HG03175 (cell line): Measurements from ENCODE around the gene SPG7.
"Not testable (repeated sequence)": the region's sequence is repeated elsewhere in the genome, so short reads cannot be mapped to it uniquely, and the experiment has no call there.

Source experiments
- ATAC-seq: cut with Tn5 transposase; IDR thresholded peaks from one replicate; pipeline ENCODE4 v1.9.1; 2021; ENCODE audit warnings: mild to moderate bottlenecking, moderate library complexity; ENCODE audit not compliant: unreplicated experiment

Gene SPG7

DNA sequence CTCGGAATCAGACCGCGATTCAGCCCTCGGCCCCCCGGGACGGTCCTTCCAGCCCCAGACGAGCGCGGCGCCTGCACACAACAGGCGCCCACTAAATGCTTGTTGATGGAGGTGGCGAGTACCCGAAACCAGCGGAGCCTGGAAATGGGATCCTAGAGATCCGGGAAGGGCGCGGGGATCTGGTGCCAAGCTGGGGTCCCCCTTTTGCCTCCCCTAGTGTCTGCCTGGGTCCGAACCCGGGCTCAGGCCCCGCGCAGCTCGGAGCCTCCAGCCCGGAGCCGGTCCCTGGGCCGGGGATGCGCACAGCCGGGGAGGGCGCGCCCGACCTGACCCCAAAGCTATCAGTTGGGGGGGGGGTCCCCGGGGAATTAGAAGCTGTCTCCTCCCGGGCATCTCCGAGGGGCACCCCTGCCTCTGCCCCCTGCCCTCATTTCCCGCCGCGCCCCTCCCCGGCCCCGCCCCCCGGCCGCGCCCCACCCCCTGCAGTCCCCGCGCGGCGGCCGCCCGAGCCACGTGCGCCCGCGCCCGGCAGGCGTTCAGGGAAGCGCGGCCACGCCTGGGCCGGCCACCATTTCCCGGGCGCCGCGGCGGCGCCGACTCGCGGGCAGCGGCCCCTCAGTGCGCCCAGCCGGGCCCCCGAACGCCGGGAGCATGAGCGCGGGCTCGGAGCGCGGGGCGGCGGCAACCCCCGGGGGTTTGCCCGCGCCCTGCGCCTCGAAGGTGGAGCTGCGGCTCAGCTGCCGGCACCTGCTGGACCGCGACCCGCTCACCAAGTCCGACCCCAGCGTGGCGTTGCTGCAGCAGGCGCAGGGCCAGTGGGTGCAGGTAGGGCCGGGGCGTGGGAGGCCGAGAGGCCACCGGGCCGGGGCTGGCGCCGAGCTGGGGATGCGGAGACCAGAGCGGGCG lies 67.3 kb downstream of the SPG7 start, which contains the start of gene CPNE7:
Gene CPNE7, plus strand, starts transcription at position 512 of the 906 bp plus-strand sequence. Its CDS starts 140 bp downstream, at position 652.
- no peak for ATAC-seq

DNA sequence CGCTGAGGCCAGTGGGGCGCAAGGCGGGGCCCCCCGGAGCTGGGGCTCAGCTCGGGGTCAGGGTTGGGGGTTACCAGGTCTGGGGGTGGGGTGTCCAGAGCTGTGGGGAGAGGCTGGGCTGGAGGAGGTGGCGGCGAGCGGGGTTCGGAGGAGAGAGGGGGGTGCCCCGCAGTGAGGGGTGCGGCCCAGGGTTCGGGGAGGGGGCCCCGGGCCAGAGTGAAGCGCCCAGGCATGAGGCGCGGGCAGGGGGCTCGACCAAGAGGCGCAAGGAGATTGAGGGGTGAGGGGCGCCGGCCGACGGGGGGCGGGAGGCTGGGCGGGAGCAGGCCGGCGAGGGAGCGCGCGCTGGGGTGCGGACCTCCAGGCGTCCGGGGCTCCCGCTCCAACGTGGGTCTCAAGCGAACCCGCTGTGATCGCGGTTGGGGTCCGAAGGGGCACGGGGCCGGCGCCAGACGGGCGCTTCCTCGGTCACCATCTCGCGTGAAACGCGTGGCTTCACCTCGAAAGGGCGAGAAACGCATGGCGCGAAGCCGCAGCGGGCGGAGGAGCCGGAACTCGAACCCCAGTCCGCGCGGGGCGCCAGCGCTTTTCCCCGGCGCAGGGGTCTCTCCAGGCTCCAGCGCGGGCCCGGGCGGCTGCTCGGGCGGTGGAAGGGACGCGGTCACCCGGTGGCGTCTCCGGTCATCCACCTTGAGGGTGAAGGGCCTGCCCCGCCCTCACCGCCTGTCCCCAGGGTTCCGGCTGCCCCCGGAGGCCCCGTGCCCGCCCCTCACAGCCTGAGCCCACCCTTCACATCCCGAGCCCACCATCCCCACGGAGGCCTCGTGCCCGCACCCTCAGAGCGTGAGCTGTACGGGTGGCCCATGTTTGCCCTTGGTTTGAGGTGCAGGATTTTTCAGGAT lies 68.2 kb downstream of the SPG7 start:
- no peak for ATAC-seq

DNA sequence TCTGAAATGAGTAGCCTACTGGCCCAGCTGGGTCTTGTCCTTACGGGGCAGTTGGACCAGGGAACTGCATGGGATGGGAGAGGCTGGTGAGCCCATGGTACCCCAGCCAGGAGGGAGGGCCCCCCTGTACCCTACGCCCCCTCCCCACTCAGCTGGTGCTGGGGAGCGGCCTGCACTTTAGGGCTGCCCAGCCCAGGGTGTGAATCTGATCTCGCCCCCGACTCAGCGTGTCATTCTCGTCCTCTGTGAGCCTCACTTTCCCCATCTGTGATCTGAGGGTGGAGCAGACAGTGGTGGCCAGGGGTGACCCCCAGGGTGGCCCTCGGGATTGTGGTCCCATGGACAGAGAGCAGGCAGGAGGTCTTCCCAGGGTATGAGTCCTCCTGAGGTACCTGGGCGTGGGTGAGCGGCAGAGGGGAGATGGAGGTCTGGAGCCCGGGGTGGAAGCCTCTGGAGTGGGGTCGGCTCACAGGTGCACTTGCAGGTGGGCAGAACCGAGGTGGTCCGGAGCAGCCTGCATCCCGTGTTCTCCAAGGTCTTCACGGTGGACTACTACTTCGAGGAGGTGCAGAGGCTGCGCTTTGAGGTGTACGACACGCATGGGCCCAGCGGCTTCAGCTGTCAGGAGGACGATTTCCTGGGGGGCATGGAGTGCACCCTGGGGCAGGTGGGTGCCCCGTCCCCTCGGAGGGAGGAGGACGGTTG lies 69.0 kb downstream of the SPG7 start:
- ATAC-seq: no peak

DNA sequence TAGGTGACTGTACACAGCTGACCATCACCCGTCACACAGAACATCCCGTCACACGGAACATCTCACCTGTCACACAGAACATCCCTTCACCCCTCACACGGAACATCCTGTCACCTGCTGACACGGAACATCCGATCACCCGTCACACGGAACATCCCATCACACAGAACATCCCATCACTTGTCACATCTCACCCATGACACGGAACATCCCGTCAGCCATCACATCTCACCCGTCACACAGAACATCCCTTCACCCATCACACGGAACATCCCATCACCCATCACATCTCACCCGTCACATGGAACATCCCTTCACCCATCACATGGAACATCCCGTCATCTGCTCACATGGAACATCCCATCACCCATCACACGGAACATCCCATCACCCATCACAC lies 71.1 kb downstream of the SPG7 start:
- ATAC-seq: no peak

DNA sequence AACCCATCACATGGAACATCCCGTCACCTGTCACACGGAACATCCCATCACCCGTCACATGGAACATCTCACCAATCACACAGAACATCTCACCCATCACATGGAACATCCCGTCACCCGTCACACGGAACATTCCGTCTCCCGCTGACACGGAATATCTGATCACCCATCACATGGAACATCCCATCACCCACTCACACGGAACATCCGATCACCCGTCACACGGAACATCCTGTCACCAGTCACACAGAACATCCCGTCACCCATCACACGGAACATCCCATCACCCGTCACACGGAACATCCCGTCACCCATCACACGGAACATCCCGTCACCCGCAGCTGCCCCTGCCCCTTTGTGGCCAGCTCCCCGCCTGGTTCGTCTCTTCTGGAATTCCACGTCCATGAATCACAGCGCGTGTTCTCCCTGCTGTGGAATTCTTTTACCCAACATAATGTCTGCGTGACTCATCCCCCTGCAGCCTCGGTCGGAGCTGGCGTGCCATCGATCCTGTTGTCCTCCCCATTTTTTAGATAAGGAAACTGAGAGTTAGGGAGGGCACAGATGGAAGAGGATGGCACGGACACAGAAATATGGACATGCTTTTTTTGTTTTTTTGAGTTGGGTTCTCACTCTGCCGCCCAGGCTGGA lies 73.0 kb downstream of the SPG7 start:
- ATAC-seq: no peak

DNA sequence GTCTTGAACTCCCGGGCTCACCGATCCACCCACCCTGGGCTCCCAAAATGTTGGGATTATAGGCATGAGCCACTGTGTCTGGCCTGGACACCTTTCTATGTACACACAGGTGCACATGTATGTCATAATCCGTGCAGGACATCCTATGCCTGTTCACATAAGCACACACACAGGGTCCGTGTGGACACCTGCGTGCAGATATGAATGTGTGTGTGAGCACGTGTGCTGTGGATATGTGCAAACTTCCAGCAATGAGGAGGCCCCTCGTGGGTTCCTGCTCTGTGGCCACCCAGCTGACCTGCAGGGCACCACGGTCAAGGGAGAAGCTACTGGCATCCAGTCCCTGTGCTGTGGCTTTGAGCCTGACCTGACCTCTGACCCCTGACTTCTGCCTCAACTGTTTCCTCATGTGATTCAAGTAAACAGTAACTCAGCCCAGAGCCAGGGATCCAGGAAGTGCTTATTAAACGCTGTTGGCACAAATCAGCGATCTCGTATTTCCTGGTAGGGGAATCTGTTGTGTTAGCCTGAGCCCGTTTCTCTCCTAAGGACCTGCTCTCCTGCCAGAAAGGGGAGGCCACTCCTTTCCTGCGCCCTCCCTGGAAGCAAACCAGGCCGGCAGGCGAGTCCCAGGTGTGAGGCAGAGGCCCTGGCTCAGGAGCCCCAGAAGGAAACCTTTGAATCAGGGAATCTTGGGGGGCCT lies 73.8 kb downstream of the SPG7 start:
- no peak for ATAC-seq

DNA sequence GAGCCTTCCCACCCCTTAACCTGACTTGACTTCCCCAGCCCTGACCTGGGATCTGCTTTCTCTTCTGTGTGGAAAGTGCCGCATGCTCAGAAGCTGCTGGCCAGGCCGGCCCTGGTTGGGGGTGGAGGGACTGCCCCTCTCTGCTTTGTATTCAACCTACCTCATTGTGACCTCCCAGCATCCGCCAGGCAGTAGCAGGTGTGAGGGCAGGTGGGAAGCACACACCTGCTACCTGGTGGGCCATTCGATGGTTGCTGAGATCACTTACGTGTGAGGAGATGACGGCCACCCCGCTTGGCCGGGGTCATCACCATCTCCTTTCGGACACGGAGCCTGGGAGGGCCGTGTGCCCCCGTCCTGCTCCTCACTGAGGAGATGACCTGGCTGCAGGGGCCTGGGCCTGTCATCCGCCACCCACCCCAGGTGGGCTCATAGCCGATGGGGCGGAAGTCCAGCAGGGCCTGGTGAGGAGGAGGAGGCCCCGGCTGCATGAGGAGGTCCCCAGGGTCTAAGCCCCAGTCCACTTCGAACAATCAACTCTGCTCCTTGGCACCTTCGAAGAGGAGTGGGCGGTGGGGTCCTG lies 74.5 kb downstream of the SPG7 start:
- ATAC-seq: no peak

DNA sequence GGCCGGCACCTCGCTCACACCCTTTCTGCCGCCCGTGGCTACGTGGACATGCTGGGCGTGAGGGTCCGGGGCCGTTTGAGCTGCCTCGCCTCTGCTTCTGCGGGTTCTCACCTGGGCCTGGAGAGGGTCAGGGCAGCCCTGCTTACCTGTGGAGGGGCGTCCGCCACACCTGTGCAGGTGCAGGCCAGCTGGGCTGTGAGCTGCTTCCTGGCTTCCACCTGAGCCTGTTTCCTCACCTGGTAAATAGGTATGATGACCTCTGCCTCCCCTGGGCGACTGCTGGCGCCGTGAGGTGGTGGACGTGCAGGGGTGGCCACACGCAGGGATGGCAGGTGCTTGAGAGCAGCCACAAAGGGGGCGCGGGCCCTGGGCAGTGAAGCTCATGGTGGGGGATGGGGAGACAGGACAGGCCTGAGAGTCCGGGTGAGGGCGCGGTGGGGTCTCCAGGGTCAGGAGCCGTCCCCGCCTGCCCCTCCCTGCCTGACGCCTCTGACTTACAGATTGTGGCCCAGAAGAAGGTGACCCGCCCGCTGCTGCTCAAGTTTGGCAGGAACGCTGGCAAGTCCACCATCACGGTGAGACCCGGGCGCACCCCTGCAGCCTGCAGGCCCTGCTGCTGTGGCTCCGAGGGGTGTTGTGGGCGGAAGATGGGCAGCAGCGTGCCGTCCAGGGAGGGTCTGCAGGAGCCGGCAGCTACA lies 75.1 kb downstream of the SPG7 start:
- no peak for ATAC-seq

DNA sequence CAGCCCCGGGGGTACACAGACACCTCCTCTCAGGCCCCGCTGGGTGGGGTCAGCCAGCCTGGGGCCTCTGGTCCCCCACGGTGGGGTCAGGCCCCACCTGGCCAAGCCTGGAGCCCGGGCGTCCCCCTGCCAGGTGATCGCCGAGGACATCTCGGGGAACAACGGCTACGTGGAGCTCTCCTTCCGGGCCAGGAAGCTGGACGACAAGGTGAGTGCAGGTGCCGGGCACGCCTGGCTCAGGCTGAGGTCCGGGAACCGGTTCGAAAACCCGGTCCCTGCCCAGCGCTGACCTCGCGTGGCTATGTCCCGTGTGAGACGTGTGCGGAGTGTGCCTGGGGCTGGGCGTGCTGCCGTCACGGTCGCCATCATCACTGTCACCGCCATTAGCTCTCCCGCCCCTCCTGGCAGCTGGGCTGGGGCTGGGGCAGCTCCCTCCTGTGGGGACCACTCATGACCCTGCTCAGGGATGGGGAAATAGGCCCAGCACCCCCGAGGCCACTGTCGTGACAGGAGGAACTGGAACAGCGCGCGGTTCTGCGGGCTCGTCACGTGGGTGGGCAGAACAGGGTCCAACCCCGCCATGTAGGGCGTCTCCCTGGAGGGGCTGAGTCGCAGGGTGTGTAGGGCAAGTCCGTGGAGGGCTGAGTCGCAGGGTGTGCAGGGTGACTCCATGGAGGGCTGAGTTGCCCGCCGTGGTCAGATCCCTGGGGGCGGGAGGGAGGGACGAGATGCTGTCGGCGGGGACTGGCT lies 75.9 kb downstream of the SPG7 start:
- ATAC-seq: no peak

DNA sequence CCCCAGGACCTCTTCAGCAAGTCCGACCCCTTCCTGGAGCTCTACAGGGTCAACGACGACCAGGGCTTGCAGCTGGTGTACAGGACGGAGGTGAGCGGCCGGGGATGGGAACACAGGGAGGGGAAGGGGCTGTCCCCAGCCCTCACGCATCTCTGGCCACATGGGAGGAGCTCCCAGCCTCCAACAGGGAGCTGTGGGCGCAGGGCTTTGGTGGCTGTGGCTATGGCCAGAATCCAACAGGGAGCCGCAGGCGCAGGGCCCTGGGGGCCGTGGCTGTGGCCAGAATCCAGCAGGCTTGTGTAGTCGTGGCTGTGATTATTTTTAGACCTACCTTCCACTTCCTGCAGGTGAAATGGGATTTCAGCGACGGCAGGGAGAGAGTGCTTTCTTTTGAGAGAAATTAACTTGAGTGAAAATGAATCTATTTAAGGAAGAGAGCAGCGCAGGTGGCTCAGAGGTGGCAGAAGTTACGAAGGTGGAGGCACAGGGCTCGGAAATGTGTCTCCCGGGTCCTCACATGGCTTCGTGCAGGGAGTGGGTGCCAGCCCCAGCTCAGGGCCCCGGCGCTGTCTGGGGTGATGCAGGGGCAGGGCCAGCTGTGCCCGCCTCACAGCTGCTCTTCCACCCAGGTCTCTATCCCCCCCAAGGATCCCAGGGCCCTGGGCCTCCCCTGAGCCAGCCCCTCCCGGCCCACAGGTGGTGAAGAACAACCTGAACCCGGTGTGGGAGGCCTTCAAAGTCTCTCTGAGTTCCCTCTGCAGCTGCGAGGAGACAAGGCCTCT lies 76.8 kb downstream of the SPG7 start:
- no peak for ATAC-seq

DNA sequence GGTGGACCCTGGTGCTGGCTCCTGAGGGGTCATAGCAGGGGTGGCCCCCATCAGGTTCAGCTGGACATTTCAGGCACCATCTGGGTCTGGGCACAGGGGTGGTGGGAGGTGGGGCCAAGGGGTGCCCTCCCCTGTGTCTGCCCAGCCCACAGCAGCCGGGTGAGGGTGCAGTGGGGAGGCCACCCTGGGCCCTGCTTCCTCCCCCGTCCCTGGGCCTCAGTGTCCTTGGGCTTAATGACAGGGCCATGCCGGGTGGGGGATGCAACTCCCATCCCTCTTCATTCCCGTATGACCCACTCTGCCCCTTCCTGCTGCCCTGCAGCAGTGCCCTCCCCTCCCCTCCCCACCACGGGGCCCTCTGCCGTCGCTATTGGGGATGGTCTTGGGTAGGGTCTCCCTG lies 78.0 kb downstream of the SPG7 start:
- ATAC-seq: no peak

DNA sequence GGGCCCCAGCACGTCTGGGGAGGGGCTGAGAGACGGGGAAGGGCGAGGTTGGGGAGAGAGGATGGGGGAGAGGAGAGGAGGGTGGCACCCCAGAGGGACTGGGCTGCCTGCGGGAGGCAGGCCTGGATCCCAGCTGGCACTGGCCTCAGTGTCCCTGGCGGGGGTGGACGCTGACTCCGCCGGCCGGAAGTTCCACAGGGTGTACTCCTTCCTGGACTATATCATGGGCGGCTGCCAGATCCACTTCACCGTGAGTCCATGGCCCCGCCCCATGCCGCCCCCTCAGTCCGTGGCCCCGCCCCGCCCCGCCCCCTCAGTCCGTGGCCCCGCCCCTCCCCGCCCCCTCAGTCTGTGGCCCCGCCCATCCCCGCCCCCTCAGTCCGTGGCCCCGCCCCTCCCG lies 78.7 kb downstream of the SPG7 start:
- no peak for ATAC-seq

DNA sequence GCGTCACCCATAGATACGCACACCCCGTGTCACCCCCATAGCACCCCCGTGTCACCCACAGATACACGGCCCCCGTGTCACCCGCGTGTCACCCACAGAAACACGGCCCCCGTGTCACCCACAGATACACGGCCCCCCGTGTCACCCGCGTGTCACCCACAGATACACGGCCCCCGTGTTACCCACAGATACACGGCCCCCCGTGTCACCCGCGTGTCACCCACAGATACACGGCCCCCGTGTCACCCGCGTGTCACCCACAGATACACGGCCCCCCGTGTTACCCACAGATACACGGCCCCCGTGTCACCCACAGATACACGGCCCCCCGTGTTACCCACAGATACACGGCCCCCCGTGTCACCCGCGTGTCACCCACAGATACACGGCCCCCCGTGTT lies 79.5 kb downstream of the SPG7 start:
- not testable (repeated sequence) for ATAC-seq

DNA sequence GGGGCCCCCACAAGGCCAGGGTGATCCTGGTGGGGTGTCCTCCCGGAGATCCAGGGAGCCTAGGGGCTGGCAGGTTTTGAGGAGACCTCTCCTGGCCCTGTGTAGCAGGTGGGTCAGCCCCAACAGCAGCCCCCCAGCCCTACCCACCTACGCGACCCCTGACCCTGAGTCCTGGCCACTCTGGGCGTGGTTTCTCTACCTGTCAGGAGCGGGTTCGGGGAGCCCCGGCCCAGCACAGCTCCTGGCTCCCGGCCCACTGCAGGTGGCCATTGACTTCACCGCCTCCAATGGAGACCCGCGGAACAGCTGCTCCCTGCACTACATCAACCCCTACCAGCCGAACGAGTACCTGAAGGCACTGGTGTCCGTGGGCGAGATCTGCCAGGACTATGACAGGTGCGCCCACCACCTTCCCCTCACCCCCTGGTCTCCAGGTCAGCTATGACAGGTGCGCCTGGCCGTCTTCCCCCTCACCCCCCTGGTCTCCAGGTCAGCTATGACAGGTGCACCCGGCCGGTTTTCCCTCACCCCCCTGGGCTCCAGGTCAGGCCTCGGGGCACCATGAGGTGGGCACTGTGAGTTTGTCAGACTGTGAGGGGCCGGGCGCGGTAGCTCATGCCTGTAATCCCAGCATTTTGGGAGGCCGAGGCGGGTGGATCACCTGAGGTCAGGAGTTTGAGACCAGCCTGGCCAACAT lies 80.4 kb downstream of the SPG7 start:
- no peak for ATAC-seq

DNA sequence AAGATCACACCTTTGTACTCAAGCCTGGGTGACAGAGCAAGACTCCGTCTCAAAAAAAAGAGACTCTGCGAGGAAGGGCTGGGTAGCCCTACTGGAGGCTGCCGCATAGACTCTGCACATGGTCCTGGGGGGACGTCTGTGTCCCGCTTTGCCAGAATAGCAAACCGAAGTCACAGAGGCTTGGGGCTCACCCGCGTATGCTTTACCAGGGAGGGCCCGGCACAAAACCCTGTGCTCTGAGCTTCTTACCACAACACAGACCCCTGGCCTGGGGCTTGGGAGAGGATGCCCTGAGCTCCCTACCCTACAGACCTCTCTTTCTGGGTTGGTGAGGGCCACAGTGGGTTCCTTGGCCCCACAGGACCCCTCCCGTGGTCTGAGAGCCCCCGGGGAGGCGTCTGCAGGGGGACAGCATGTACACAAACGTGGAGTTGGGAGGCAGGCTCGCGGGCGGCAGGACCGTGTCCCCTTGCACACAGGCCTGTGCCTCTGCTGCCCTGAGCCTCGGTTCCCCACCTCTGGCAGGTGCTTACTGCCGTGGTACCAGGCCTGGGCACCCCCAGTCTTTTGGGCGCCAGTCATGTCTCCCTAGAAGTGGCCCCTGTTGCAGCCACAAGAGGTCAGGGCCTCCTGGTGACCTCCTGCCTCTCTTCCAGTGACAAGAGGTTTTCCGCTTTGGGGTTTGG lies 81.2 kb downstream of the SPG7 start:
- no peak for ATAC-seq

DNA sequence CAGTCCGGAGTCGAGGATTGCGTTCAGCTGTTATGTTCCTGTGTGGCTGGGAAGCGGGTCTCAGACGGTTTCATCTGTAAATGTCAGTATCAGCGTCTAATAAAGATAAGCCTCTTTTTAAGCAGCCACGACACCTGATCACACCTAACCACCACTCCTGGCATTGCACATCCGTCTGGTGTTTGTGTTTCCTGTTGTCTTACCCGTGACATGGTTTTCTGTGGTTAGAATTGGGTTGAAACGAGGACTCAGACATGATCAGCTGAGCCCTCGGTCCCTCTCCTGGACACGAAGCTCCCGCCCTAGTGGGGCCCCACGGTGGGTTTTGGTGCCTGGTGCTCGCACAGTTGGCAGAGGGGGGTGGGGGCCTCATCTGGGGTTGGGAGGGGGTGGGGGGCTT lies 85.6 kb downstream of the SPG7 start:
- no peak for ATAC-seq
